GM21723 (cell line): ENCODE data around the gene KRT9.
"Not testable (repeated sequence)": the region's sequence is repeated elsewhere in the genome, so short reads cannot be mapped to it uniquely, and the experiment has no call there.

Experiments used
- ATAC-seq: cut with Tn5 transposase; IDR thresholded peaks from one replicate; pipeline ENCODE4 v1.9.1; 2021; ENCODE audit warnings: mild to moderate bottlenecking, moderate library complexity; ENCODE audit not compliant: unreplicated experiment

KRT9 gene

GRCh38 chr17:41606930-41607329 lies 35.1 kb upstream of the KRT9 start:
- not testable (repeated sequence) for ATAC-seq

- no peak for ATAC-seq
These were observed 30.7 kb upstream of the KRT9 start for GRCh38 chr17:41602524-41602923.

- no peak for ATAC-seq
These were observed 28.5 kb upstream of the KRT9 start for GRCh38 chr17:41600318-41600717.

GRCh38 chr17:41599680-41600079 lies 27.8 kb upstream of the KRT9 start:
- no peak for ATAC-seq

GRCh38 chr17:41595585-41595984 lies 23.7 kb upstream of the KRT9 start:
- ATAC-seq, result no peak

GRCh38 chr17:41594363-41594915 lies 22.6 kb upstream of the KRT9 start:
- ATAC-seq, result no peak

GRCh38 chr17:41593306-41593981 lies 21.6 kb upstream of the KRT9 start:
- no peak for ATAC-seq

- ATAC-seq, result no peak
These were observed 20.9 kb upstream of the KRT9 start for GRCh38 chr17:41592601-41593305.

- ATAC-seq, result no peak
These were observed 17.4 kb upstream of the KRT9 start for GRCh38 chr17:41589301-41589700.

- no peak for ATAC-seq
These were observed 16.4 kb upstream of the KRT9 start for GRCh38 chr17:41588126-41588810.

GRCh38 chr17:41586863-41587495 lies 15.1 kb upstream of the KRT9 start, which contains the start of gene KRT14:
KRT14 (minus strand) TSS chr17:41586895; CDS start chr17:41586834, 61 bp downstream.
- no peak for ATAC-seq

GRCh38 chr17:41585301-41586056 lies 13.6 kb upstream of the KRT9 start:
- no peak for ATAC-seq

GRCh38 chr17:41584331-41584927 lies 12.6 kb upstream of the KRT9 start:
- not testable (repeated sequence) for ATAC-seq

GRCh38 chr17:41583137-41584127 lies 11.6 kb upstream of the KRT9 start:
- ATAC-seq, result no peak

GRCh38 chr17:41582061-41582968 lies 10.5 kb upstream of the KRT9 start:
- not testable (repeated sequence) for ATAC-seq

- no peak for ATAC-seq
These were observed 9.7 kb upstream of the KRT9 start for GRCh38 chr17:41581366-41582060.
